K562 (cell line): ENCODE data around the gene USP10.

Experiments used
- CBX2 ChIP-seq: fragments of 200-600 bp; sonication (generic); IDR thresholded peaks from one replicate; pipeline ENCODE4 v1.6.1; 2012; ENCODE audit warnings: mild to moderate bottlenecking, low read length, inconsistent platforms; ENCODE audit not compliant: insufficient read depth, poor library complexity, severe bottlenecking
- CTCF ChIP-seq, 3 experiments: IDR thresholded peaks in 2 of 3; conservative IDR thresholded peaks in 1 of 3; 2 replicates each; pipeline ENCODE4 v1.5.1; 2011 to 2012; ENCODE audit warnings: low read length in 3 of 3, mild to moderate bottlenecking in 3 of 3, control low read depth in 2 of 3, improper control_type of control experiment in 1 of 3, inconsistent platforms in 1 of 3, low read depth in 1 of 3, mixed read lengths in 1 of 3, moderate library complexity in 1 of 3; ENCODE audit not compliant: insufficient read depth in 2 of 3
- KAT2B ChIP-seq: IDR thresholded peaks from one replicate; pipeline ENCODE4 v1.6.1; 2012; ENCODE audit warnings: low read depth, mild to moderate bottlenecking, control low read depth, inconsistent platforms, low read length, moderate library complexity
- NRF1 ChIP-seq, 2 experiments: fragments of 450-650 bp; IDR thresholded peaks in 1 of 2; conservative IDR thresholded peaks in 1 of 2; 2 replicates each; pipeline ENCODE4 v1.6.1; 2014; ENCODE audit warnings: mild to moderate bottlenecking in 2 of 2
- PCBP1 ChIP-seq: fragments of 200-400 bp; formaldehyde crosslinking; IDR thresholded peaks from 2 replicates; pipeline ENCODE4 v1.6.1; 2018; ENCODE audit warnings: mild to moderate bottlenecking, low read depth, low read length; ENCODE audit not compliant: poor library complexity, severe bottlenecking
- RBM25 ChIP-seq: fragments of 200-400 bp; formaldehyde crosslinking; IDR thresholded peaks from 2 replicates; pipeline ENCODE4 v1.6.1; 2018; ENCODE audit warnings: low read length, low read depth, moderate library complexity; ENCODE audit not compliant: severe bottlenecking
- SMARCB1 ChIP-seq: IDR thresholded peaks from 2 replicates; pipeline ENCODE4 v1.6.1; 2011; ENCODE audit warnings: improper control_type of control experiment, low read depth; ENCODE audit not compliant: insufficient read length
- TEAD1 ChIP-seq, 2 experiments: fragments of 450-650 bp in 1 of 2; sonication (generic) in 1 of 2; formaldehyde crosslinking; IDR thresholded peaks; 2 replicates each; pipeline versions ENCODE4 v1.4.0 to v1.8.0; 2020 to 2022; ENCODE audit warnings: mild to moderate bottlenecking in 2 of 2, missing genetic modification reagents in 1 of 2
- ZNF695 ChIP-seq: fragments of 450-650 bp; formaldehyde crosslinking; IDR thresholded peaks from 2 replicates; pipeline ENCODE4 v1.4.0; 2020; ENCODE audit warnings: mild to moderate bottlenecking, moderate library complexity

DNA sequence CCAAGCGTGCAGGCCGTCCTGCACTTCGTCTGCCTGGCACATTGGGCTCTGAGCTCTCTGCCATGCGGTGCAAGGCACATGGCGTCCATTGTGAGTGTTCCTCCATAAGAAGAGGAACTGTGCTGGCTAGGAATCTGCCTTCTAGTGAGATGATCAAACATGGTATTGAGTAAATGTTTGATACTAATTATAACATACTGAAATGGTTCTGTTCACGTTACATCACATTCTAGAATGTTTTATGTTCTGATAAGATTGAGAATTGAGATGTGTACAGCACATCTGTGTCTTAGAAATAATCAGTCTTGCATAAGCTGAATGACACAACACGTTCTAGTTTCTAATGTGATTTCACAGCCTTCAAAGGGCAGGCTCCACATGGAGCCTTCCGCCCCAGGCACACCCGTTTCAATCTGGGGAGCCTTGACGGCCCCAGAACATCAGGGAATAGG is 42.9 kb downstream of the USP10 start:
- TF ChIP-seq CTCF (IDR thresholded peaks at IDR 0.05 in 2 of 3, conservative IDR thresholded peaks at IDR 0.05 in 1 of 3; ENCODE audit: insufficient read depth in 2 of 3, low read depth in 1 of 3, low read length in 3 of 3) (no peak), RBM25 (no peak), ZNF695 (CRISPR knock-in tag) (no peak), KAT2B (no peak), SMARCB1 (no peak), PCBP1 (no peak), TEAD1 (CRISPR knock-in tag; IDR thresholded peaks at IDR 0.05) (no peak), NRF1 (conservative IDR thresholded peaks at IDR 0.05 in 1 of 2, IDR thresholded peaks at IDR 0.05 in 1 of 2) (no peak), CBX2 (no peak)
